Stimulated activated CD8-positive, alpha-beta memory T cell treated with anti-CD3 and anti-CD28 coated beads, Interleukin-15, amount 100 ng/mL, for 24 hours (primary cell): ENCODE results near the gene DNAL4.
A peak's percentile ranks its signal among the peaks of the same experiment; 100 is the strongest.

Source experiments
- DNase-seq: peaks from one replicate; pipeline ENCODE4 v3.0.0-alpha.2; 2020; ENCODE audit warnings: low read depth

Gene DNAL4

DNA sequence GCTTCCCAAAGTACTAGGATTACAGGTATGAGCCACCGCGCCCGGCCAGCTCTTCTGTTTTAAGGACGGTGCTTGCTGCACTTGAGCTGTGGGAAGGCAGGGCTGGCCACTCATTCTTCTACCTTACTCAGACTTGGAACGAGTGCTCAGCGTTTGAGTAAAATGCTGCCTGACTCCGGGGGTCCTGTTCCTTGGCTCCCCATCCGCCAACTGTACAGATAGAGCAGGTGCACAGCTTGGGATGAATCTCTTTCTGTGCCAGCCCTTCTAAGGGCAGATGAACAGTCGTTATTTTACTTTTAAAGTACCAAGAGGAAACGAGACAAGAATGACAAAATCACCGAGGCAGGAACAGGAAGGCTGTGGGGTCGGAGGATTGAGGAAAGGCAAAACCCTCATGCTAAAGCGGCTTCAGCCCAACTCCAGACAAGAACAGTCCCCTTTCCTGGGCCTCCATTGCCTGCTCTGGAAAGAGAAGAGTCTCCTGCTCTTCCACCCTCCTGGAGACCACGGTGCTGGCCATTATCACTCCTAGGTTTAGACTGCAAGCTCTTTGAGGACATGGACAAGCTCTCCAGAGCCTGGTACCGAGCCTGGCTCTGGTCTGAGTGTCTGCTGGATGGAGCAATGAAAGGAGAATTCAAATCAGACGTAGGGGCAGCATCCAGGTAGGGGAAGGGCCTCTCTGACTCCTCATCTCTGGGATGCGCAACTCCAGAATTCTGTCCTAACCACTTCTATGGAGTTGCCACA is 37.1 kb downstream of the DNAL4 start:
- DNase-seq, result no peak

DNA sequence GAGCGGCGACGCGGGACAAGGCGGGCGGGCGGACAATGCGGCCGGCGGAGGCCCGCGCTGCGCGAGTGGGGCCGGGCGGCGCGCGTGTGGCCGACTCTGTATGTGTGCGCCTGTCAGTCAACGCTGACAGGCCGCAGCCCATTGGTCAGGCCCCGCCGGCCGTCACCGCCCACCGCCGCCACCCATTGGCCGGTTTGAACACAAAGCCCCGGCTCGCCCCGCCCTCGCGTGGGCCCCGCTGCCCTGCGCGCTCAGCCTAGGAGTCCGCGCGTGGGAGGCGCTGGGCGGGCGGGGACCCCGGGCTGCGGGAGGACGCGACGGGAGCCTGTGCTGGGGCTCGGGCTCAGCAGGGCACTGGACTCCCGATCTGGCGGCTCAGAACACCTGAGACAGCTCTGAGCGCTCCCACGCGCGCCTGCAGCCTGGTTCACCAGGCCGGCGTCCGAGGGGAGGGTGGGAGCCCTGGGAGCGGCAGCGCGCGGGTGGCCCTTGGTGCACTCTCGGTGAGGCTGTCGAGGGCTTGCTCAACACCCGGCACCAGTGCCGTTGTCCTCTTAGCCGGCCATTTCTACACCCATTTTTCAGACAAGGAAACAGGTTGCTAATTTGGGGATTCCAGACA is 37.9 kb downstream of the DNAL4 start, which contains the start of gene SUN2:
SUN2 (minus strand) TSS at position 88 of the 622 bp plus-strand sequence. CDS start 3,370 bp downstream, outside the sequence.
- DNase-seq, result peak; percentile 85

DNA sequence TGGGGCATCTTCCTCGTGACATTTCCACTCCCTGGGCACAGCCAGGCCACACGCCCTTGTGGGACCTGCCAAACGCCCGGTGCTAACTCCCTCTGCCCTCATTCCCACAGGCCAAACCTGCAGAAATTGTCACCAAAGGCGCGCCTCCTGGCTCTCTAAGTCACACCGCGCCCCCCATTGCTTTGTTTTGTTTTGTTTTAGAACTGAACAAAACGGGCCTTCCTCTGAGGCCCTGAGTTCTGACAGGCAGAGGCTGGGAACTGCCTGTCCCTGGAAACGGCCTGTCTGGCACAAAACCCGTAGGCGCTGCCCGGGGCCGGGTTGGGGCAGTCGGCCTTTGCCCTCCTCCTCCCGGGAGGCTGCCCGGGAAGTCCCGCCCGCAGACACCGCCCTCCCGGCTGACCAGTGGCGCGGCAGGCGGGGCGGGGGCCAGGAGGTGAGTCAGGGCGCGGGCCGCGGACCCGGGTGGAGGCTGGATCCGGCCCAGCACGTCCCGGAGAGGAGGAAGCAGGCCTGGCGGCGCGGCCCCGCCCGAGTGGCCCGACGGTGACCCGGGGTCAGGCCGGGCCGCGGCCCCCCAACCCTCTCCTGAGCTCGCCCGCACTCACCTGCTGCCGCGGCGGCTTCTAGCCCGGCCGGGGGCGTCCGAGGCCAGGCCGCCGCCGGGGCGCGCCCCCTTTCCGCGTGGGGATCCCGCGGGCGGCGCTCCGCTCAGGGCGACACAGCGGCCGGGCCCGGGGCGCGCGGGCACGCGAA is 38.6 kb downstream of the DNAL4 start:
- no peak for DNase-seq

DNA sequence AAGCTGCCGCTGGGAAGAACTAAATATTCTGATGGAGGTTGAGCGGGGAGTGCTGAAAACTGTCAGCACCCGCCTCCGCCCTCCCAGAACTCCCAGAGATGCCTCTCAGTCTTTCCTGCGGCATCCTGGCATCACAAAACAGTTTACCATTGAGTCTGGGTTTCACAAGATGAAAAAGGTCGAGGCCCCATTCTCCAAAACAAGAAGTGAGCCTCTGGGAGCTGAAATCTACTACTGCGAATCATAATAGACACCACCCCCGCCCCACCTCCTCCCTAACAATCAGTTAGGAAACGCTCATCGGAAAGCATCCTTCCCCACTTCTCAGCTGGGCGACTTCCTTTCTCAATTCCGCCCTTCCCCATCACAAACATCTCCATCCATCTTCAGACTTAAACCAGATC is 39.2 kb downstream of the DNAL4 start:
- no peak for DNase-seq

DNA sequence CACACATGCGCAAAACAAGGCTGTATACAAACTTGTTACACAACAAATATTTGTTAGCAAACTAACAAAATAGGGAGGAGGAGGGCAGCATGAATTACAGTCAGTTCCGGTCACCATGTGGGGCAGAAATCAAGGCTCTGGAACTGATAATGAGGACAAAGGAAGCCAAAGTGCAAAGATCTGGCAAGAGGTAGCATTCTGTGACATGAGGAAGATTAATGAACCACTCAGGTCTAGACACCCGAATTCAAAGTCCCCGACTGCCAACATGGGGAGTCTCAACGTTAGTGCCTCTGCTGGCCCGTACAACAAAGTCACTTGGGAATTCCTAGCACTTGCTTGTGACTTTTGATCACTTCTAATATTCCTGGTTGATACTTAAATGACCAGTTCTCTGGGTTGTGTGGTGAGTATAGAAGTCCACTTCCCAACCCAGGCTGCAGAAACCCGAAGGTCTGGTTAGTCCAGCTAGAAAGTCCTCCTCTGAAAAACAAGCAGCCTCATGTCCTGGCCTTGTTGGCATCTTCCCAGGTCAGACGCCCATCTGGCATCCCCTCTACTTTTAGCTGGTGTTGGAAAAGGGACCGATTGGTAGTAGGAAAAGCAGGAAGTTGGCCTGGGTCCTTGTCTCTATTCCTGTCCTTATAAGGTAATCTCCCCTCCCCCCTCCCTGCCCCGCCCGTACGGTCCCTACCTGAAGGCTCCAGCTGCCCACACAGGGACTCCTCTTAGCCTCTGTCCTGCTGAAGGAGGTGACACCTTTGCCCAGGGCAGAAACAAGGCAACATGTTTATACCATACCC is 39.8 kb downstream of the DNAL4 start:
- DNase-seq, result no peak

DNA sequence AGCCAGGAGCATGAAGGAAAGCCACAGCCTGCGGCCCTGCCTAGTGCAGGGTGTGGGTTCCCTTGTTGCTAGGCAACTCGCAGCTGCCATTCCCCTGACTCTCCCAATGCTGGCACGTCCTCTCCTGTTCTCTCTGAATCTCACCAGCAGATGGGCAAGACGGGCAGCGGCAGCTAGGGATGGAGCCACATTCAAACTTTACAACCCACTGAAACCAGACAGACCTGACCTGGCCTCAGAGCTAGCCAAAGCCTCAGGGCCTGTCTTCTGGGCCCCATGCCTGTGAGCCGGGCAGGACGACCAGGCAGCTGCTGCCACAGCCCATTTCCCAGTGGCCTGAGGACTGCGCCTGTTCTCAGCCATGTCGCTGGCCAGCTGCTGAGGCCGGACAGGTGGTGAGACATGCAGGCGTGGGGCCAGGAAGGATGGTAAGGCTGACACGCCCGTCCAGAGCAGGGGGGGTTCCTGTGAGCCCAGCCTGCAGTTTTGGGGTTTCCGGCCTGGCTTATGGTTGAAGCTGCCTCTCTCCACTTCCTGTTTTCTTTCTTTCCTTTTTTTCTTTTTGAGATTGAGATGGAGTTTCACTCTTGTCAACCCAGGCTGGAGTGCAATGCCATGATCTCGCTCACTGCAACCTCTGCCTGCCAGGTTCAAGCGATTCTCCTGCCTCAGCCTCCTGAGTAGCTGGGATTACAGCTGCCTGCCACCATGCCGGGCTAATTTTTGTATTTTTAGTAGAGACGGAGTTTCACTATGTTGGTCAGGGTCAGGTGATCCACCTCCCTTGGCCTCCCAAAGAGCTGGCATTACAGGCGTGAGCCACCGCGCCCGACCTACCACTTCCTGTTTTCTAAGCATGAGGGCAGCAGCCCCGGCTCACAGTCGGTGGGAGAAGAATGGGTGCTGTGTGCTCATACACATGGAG is 42.3 kb downstream of the DNAL4 start:
- no peak for DNase-seq

DNA sequence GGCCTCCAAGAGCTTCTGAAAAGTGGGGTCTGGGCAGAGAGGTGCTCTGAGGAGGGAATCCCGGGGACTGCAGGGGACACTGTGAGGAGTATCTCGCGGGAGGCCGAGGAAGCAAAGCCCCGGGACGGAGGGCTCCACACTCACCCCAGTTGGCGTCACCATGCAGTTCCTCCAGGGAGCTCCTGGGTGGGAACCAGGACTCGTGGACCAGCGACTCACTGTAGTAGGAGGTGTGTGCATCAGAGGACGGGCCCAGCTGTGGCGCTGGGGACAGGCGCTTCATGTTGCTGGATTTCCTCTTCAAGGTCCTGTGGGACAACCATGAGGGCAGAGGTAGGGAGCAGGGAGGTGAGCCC is 42.9 kb downstream of the DNAL4 start:
- no peak for DNase-seq

DNA sequence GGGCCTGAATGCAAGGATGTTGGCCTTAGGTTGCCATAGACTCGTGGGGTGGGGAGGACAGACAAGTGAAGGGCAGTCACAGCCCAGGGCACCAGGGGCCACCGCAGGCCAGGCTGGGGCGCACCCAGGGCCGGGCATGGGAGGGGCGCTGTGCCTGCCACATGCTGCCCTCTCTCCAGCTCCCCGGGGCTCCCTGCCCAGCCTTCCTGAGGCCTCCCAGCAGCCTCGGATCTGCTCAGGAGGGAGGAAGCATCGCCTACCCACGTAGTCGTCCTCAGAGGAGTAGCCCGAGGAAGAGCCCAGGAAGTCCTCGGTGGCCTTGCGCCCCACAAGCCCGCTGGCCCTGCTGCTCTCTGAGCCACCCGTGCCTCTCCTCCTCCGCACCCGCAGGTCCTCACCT is 43.3 kb downstream of the DNAL4 start:
- no peak for DNase-seq

DNA sequence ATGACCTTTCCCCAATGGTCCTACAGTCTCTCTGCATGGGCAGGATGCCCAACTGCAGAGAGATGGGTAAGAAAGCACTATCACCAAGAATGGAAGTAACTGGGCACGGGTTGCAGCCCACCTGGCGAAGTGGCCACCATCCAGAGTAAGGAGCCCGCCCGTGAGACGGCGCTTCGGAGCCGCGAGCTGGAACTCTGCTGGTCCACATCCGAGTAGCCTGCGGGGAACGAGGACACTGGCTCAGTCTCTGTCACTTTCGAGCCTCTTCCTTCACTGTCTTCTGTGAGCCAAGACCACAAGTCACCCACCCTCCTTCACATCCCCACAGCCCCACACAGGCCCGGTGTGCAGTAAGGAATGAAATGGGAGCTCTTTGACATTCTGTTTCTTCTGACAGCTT is 43.8 kb downstream of the DNAL4 start:
- no peak for DNase-seq

DNA sequence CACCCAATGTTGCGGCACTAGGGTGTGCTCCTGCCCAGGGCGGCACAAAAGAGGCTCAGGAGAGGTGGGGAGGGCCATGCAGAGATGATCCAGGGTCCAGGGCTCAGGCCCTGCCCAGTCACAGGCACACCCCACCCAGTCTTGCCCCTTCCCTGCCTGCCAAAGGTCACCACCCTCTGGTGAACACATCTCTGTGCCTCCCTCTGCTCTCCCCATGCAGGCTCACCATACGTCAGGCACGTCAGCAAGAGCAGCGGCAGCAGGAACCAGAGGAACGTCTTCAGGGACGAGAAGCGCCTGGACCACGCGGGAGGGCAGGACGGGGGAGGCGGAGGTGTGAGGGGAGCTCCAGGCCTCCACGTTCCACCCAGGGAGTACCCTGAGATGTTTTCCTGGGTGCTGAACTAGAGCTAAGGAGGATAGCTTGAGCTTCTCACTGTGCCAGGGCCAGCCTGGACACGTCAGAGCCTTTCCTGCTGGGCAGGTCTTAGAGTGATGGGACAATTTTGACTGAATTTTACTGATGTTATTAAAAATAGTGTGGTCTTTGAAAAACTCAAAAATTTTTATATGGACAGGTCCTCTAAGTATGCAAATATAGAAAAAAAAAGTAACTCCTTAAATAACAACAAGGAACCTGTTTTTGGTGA is 45.3 kb downstream of the DNAL4 start:
- no peak for DNase-seq

DNA sequence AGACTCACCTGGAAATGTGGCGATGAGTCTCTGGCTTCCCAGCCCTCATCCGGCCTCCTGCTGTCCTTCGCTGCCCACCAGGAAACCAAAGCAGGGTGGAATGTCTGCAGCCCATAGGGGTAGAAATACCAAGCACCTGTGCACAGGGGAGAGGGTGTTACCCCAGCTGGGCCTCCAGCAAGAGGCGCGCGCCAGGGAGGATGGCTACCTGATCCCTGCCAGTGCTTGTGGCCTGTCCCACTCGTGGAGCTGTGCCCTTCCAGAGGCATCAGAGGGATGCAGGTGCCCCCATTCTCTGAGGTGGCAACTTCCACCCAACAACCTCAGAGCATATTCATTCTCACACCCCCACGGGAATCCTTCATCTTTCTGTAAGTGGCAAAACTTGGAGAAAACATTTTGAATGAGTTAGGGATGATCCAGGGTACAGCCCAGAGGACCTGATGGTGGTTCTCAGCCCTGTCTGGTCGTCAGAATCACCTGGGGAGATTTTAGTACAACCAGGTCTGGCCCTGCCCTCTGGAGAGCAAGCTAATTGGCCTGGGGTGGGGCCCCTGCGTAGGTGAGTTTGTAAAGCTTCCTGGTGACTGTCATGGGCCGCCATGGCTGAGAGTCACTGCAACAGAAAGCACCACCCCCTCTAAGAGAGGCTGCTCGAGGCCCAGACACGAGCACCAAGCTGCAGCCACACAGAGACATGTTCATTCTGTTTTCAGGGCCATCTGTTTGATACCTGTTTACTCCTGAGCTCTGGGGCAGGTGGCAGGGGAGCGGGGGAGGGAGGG is 48.1 kb downstream of the DNAL4 start:
- no peak for DNase-seq

DNA sequence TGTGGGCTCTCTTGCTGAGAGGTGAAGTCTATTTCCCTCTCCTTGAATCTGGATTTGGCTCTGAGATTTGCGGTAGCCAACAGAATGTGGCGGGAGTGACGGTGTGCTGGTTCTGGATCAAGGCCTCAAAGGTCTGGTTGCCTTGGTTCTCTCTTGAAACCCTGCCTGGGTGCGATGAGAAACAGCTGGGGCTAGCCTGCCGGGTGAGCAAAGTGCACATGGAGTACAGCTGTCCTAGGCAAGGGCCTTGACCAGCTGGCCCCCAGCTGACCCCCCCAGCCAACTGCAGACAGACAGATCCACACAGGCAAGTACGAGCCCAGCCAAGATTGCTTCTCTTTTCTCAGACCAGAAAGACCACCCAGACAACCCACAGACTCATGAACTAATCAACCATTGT is 49.0 kb downstream of the DNAL4 start:
- no peak for DNase-seq

DNA sequence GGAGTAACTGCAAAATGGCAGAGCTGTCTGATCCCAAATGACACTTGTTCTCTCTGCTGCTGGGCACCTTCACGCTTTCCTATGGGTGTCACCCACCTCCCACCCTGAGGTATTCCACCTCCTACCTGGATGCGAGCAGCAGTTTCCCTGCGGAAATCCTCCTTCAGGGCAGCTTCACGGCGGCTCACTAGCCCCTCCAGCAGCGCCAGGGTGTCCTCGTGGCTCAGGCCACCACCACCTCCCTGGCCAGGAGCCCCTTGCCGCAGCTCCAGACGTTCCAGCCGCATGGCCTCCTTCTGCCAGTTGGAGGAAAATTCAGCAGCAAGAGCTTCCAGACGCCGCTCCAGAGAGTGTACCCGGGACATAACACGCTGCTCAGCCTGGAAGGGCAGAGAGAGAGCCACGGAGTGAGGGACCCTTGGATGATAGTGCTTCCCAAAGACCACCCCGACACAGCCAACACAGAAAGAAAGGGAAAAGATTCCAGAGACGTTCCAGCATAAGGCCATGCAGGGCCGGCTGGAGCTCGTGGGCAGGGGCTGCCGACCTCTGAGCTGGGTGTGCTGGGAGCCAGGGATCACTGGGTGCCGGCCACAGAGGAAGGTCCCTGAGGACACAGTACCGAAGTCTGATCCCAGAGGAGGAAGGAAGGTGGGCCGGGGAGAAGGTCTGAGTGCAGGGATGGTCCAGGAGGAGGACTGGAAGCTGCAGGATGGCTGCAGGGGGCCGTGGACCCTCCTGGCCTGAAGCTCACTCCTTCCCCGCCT is 51.6 kb downstream of the DNAL4 start:
- no peak for DNase-seq

DNA sequence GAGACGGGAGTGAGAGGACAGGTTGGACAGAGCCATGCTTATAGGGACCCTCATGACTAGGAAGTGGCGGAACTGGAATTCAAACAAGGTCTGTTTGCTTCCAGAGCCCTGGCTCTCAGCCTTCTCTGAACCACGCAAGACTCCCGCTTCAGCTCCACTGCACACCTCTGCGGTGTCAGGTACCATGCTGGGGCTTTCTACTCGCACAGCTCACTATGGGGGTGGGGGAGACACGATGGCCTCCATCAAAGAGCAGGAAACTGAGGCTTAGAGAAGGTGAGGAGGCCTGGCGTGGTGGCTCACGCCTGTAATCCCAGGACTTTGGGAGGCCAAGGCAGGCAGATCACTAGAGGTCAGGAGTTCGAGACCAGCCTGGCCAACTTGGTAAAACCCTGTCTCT is 52.4 kb downstream of the DNAL4 start:
- DNase-seq, result no peak

DNA sequence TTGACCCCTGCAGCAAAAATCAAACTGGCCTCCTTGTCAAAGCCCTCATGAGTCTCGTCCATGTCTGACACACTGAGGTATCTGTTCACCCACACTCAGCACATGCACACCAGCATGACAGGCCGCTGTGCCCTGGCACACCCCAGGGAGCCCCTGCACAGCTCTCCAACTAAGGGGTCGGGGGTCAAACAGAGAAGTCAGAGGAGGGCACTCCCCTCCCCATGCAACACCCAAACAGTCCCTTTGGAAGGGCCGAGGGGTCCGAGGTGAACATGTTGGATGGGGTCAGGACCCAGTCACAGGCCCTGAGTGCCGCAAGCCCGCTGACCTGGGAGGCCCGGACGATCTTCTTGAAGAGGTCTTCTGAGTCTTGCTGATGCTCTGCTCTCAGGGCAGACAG is 52.8 kb downstream of the DNAL4 start:
- no peak for DNase-seq

DNA sequence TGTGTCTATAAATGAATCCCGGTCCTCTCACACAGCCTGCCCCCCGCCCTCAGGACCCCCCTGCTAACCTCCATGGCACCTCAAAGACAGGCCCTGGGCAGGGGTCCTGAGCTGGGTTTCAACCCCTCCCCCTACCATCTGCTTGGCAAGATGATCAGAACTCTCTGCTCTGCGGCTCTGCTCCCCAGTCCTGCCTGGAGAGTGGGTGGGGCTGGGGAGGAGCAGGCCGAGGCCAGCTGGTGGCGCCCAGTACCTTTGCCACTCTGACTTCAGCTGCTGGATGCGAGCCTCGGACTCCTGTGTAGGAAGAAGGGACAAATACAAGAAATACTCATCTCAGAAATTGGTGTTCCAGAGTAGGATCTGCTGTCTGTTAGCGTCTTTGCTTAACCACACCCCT is 53.2 kb downstream of the DNAL4 start:
- no peak for DNase-seq

DNA sequence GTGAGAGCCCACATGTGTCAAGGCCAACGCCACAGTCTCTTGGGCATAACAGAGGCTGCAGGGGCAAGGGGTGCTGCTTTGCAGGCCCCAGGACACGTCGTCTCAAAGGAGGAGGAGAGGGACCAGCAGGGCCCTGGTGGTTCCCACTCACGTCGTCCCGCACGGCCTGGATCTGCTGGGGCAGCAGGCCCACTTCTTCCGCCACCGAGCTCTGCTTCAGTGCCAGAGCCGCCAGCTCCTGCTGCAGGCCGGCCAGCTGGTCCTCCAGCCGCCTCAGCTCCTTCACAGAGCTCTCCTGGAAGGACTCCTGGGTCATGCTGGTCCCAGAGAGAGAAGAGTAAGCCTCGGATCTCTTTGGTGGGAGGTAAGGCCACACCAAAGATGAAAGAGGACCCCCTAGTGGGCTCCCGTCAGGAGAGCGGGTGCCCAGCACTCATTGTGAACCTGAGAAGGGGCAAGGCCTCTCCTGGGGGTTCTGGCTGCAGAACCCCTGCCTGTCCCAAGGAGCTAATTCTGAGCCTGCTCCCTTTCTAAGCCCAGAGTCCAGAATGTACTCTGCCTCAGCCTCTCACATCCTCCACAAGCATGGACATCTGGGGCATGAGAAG is 53.7 kb downstream of the DNAL4 start:
- DNase-seq, result no peak

DNA sequence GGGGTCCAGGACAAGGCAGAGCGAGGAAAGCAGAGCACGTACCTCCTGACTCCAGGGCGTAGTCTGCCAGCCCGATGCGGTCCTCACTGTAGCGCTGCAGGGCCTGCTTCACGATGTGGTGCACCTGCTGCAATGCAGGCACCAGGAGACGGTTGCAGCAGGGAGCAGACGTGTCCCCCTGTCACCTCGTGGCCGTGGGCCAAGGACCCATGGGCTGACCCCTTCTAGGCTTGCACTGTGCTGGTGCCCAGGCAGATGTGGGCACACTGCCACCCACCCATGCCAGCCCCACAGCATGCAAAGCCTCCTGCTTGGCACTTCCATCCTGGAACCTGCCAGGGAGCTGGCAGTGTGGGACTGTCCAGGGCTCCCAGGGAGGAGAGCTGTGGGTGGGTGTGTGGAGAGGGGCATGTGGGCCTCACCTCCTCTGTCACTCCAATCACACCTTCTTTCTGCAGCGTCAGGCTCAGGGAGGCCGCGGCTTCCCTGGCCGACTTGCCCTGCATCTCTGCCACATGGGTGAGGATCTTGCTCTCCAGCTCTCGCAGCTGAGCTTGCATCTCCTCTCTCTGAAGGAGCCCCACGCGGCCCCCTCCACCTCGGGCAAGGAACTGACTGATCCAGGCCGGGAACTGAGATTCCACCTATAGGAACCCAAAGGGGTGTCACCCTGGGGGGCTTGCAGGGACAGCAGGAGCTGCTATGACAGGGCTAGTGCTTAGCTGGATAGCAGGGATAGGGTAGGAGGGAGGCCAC is 54.5 kb downstream of the DNAL4 start:
- no peak for DNase-seq
